Activated CD8-positive, alpha-beta T cell treated with anti-CD3 and anti-CD28 coated beads for 36 hours (primary cell): ENCODE results near the gene STXBP3. TPM values are rescaled to one million over a fixed set of nuclear protein-coding genes. Genes with fewer than 3 reads are reported as not detected.

Source experiments
- ATAC-seq: fragments of 200-7000 bp; cut with Tn5 transposase; one replicate; pipeline ENCODE4 v1.10.0; 2021; ENCODE audit warnings: mild to moderate bottlenecking, moderate library complexity
- CTCF ChIA-PET: fragments of 350-600 bp; sonication (Branson Sonifier 250); formaldehyde crosslinking; loops from one replicate; lab custom pipeline; 2021; ENCODE audit warnings: antibody characterized with exemption; lab: Charles Lee
- POLR2A ChIA-PET: fragments of 350-600 bp; sonication (Branson Sonifier 250); formaldehyde crosslinking; loops from one replicate; lab custom pipeline; 2021; ENCODE audit warnings: antibody characterized with exemption; lab: Charles Lee
- DNase-seq: peaks from one replicate; pipeline ENCODE4 v3.0.0-alpha.2; 2020
- H3K27ac Mint-ChIP-seq: one replicate; pipeline ENCODE4 v1.8.0; 2021; ENCODE audit warnings: mild to moderate bottlenecking, mixed read lengths
- H3K27me3 Mint-ChIP-seq: one replicate; pipeline ENCODE4 v1.8.0; 2021; ENCODE audit warnings: mixed read lengths
- H3K36me3 Mint-ChIP-seq: one replicate; pipeline ENCODE4 v1.8.0; 2021; ENCODE audit warnings: low read depth, mixed read lengths
- H3K4me1 Mint-ChIP-seq: one replicate; pipeline ENCODE4 v1.8.0; 2021; ENCODE audit warnings: low read depth, mixed read lengths
- H3K4me3 Mint-ChIP-seq: one replicate; pipeline ENCODE4 v1.8.0; 2021; ENCODE audit warnings: mild to moderate bottlenecking, moderate library complexity, mixed read lengths
- H3K9me3 Mint-ChIP-seq: one replicate; pipeline ENCODE4 v1.8.0; 2021; ENCODE audit warnings: mixed read lengths
- intact Hi-C: fragments of 100-400 bp; cut with micrococcal nuclease; formaldehyde crosslinking; loops from one replicate; pipeline ENCODE4 v1.10.0; 2022
- total RNA-seq, 2 experiments: library from RNA; stranded (reverse); gene quantifications; one replicate each; pipeline ENCODE4 v1.2.3, GENCODE V29; 2021
- TF ChIP-seq, protein P1 (sequence below): fragments of 200-600 bp; IDR thresholded peaks from one replicate; pipeline ENCODE4 v1.8.0; 2022; ENCODE audit warnings: antibody characterized with exemption, mild to moderate bottlenecking

Gene STXBP3
- total RNA-seq, 2 experiments from 2014 or later: 34.4 to 38.3 TPM

DNA sequence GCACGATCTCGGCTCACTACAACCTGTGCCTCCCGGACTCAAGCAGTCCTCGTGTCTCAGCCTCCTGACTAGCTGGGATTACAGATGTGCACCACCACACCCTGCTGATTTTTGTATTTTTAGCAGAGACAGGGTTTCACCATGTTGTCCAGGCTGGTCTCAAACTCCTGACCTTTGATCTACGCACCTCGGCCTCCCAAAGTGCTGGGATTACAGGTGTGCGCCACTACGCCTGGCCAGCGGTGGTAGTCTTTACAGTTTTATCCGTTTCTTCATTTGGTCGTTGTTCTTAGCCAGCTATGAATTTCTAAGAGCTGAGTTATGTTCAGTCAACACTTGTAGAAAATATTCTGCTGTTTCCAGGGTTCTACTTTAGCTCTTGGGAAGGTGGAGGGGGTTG is 57.1 kb downstream of the STXBP3 start:
- TF ChIP-seq, protein P1, sequence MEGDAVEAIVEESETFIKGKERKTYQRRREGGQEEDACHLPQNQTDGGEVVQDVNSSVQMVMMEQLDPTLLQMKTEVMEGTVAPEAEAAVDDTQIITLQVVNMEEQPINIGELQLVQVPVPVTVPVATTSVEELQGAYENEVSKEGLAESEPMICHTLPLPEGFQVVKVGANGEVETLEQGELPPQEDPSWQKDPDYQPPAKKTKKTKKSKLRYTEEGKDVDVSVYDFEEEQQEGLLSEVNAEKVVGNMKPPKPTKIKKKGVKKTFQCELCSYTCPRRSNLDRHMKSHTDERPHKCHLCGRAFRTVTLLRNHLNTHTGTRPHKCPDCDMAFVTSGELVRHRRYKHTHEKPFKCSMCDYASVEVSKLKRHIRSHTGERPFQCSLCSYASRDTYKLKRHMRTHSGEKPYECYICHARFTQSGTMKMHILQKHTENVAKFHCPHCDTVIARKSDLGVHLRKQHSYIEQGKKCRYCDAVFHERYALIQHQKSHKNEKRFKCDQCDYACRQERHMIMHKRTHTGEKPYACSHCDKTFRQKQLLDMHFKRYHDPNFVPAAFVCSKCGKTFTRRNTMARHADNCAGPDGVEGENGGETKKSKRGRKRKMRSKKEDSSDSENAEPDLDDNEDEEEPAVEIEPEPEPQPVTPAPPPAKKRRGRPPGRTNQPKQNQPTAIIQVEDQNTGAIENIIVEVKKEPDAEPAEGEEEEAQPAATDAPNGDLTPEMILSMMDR: no peak
- peaks cover 35% of the 10 kb centered on the region for H3K36me3 Mint-ChIP-seq
- CTCF ChIA-PET: interaction anchor here (0.9 kb wide), 1 partner anchor 15 kb away, joined by 3 read pairs; no protein-coding TSS in a partner anchor
- DNase-seq: no peak
- no peak for ATAC-seq
- no peaks in the 10 kb centered on the region for H3K9me3 Mint-ChIP-seq
- H3K4me3 Mint-ChIP-seq: no peak overlapping the region
- POLR2A ChIA-PET: no interaction called here
- intact Hi-C loops: no loop called here
- no peaks in the 10 kb centered on the region for H3K27me3 Mint-ChIP-seq
- peaks cover 3% of the 10 kb centered on the region for H3K4me1 Mint-ChIP-seq
- no peak overlapping the region for H3K27ac Mint-ChIP-seq

GRCh38 chr1:108808438-108808837 is 62.0 kb downstream of the STXBP3 start:
- Mint-ChIP-seq H3K36me3 (peaks cover 17% of the 10 kb centered on the region), H3K27ac (no peak overlapping the region), H3K4me1 (peaks cover 3% of the 10 kb centered on the region), H3K9me3 (no peaks in the 10 kb centered on the region), H3K4me3 (no peak overlapping the region), H3K27me3 (no peaks in the 10 kb centered on the region)
- ATAC-seq: no peak
- CTCF ChIA-PET: interaction anchor here (1.7 kb wide), 1 partner anchor 20 kb away, joined by 9 read pairs; no protein-coding TSS in a partner anchor
- no peak for DNase-seq
- TF ChIP-seq, protein P1: no peak
- intact Hi-C loops: no loop called here
- POLR2A ChIA-PET: no interaction called here

- TF ChIP-seq, protein P1: no peak
- ChIA-PET CTCF (interaction anchor here (0.8 kb wide), 1 partner anchor 15 kb away, joined by 3 read pairs; no protein-coding TSS in a partner anchor), POLR2A (no interaction called here)
- intact Hi-C loops: loop anchor here (5.0 kb wide), 1 partner anchor 39 kb away; no protein-coding TSS in a partner anchor
- peaks cover 8% of the 10 kb centered on the region for H3K36me3 Mint-ChIP-seq
- DNase-seq (no peak), ATAC-seq (no peak)
- H3K9me3 Mint-ChIP-seq: no peaks in the 10 kb centered on the region
- no peak overlapping the region for H3K27ac Mint-ChIP-seq
- no peaks in the 10 kb centered on the region for H3K27me3 Mint-ChIP-seq
- no peak overlapping the region for H3K4me3 Mint-ChIP-seq
- H3K4me1 Mint-ChIP-seq: no peaks in the 10 kb centered on the region
Measured at GRCh38 chr1:108811611-108812010, 65.1 kb downstream of the STXBP3 start.

GRCh38 chr1:108813326-108813725 is 66.9 kb downstream of the STXBP3 start:
- Mint-ChIP-seq H3K27me3 (no peaks in the 10 kb centered on the region), H3K4me1 (no peaks in the 10 kb centered on the region), H3K27ac (no peak overlapping the region), H3K4me3 (no peak overlapping the region), H3K36me3 (peaks cover 2% of the 10 kb centered on the region), H3K9me3 (no peaks in the 10 kb centered on the region)
- TF ChIP-seq, protein P1: no peak
- POLR2A ChIA-PET: interaction anchor here (1.0 kb wide), 1 partner anchor 20 kb away, joined by 3 read pairs; no protein-coding TSS in a partner anchor
- DNase-seq (no peak), ATAC-seq (no peak)
- intact Hi-C loops: loop anchor here (5.0 kb wide), 1 partner anchor 41 kb away; no protein-coding TSS in a partner anchor
- CTCF ChIA-PET: interaction anchor here (0.9 kb wide), 1 partner anchor 178 kb away, joined by 3 read pairs; no protein-coding TSS in a partner anchor

GRCh38 chr1:108814343-108815125 is 68.1 kb downstream of the STXBP3 start:
- ChIA-PET CTCF (interaction anchor here (1.0 to 1.4 kb wide), 2 partner anchors 14 to 25 kb away, joined by 3 to 5 read pairs; no protein-coding TSS in a partner anchor), POLR2A (interaction anchor here (0.5 kb wide), 1 partner anchor 332 kb away, joined by 3 read pairs; no protein-coding TSS in a partner anchor)
- Mint-ChIP-seq H3K4me1 (no peaks in the 10 kb centered on the region), H3K36me3 (no peaks in the 10 kb centered on the region), H3K27me3 (no peaks in the 10 kb centered on the region), H3K4me3 (no peak overlapping the region), H3K27ac (no peak overlapping the region), H3K9me3 (no peaks in the 10 kb centered on the region)
- ATAC-seq (no peak), DNase-seq (no peak)
- intact Hi-C loops: loop anchor here (5.0 kb wide), 1 partner anchor 42 kb away; no protein-coding TSS in a partner anchor
- TF ChIP-seq, protein P1: no peak
